Activated naive CD8-positive, alpha-beta T cell treated with anti-CD3 and anti-CD28 coated beads, Interleukin-2, amount 10 ng/mL, durations not matched to agents 7 days and 5 days (primary cell): Measurements from ENCODE around the gene DYNLT4. TPM values are rescaled to one million over a fixed set of nuclear protein-coding genes. Genes with fewer than 3 reads are reported as not detected.
"Not testable (repeated sequence)": the region's sequence is repeated elsewhere in the genome, so short reads cannot be mapped to it uniquely, and the experiment has no call there.

Experiments
- ATAC-seq: fragments of 150-1000 bp; cut with Tn5 transposase; one replicate; pipeline ENCODE4 v1.10.0; 2021; ENCODE audit warnings: low read depth, moderate library complexity
- POLR2A ChIA-PET: fragments of 350-600 bp; sonication (Branson Sonifier 250); formaldehyde crosslinking; loops from one replicate; lab custom pipeline; 2021; ENCODE audit warnings: antibody characterized with exemption; lab: Charles Lee
- DNase-seq: peaks from one replicate; pipeline ENCODE4 v3.0.0; 2021
- H3K27ac Mint-ChIP-seq: one replicate; pipeline ENCODE4 v1.8.0; 2022; ENCODE audit warnings: mild to moderate bottlenecking, mixed read lengths
- H3K27me3 Mint-ChIP-seq: one replicate; pipeline ENCODE4 v1.8.0; 2022; ENCODE audit warnings: mild to moderate bottlenecking, moderate library complexity, mixed read lengths
- H3K36me3 Mint-ChIP-seq: one replicate; pipeline ENCODE4 v1.8.0; 2021; ENCODE audit warnings: mild to moderate bottlenecking, mixed read lengths
- H3K4me1 Mint-ChIP-seq: one replicate; pipeline ENCODE4 v1.8.0; 2021; ENCODE audit warnings: mixed read lengths
- H3K4me3 Mint-ChIP-seq: one replicate; pipeline ENCODE4 v1.8.0; 2022; ENCODE audit warnings: mild to moderate bottlenecking, moderate library complexity, mixed read lengths
- H3K9me3 Mint-ChIP-seq: one replicate; pipeline ENCODE4 v1.8.0; 2021; ENCODE audit warnings: mixed read lengths
- total RNA-seq, 2 experiments: library from RNA; stranded (reverse); gene quantifications; one replicate each; pipeline ENCODE4 v1.2.3, GENCODE V29; 2021

DYNLT4 gene
- total RNA-seq, 2 experiments from 2014 or later: 0.43 to 0.97 TPM

DNA sequence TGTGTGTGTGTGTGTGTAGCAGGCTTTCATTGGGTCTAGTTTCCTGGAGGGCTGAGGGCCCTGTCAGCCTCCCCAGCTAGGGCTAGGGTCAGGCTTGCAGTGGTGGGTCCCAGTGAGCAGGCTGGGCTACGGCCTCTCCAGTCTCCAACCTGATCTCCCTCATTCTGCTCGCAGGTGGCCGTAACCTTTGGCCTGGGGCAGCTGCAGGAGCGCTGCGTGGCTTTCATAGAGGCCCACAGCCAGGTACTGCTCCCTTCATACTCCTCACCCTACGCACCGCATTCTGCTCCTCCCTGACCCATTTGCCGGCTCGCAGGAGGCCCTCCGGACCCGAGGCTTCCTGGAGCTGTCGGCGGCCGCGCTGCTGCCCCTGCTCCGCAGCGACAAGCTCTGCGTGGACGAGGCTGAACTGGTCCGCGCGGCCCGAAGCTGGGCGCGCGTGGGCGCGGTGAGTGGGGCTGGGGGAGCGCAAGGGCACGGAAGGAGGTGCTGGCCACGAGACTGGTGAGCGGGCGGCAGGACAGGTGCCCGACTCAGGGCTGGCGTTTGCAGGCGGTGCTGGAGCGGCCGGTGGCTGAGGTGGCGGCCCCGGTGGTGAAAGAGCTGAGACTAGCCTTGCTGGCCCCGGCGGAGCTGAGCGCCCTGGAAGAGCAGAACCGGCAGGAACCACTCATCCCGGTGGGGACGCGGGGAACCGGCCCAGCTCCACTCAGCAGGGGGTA lies 5.8 kb upstream of the DYNLT4 start:
- DNase-seq: peak; percentile 36
- Mint-ChIP-seq H3K27ac (peak overlapping the region; percentile 38), H3K36me3 (peaks cover 9% of the 10 kb centered on the region), H3K4me3 (peak overlapping the region; percentile 35), H3K9me3 (no peaks in the 10 kb centered on the region), H3K4me1 (peaks cover 47% of the 10 kb centered on the region), H3K27me3 (no peaks in the 10 kb centered on the region)
- POLR2A ChIA-PET: interaction anchor here (0.6 to 11.3 kb wide), 21 partner anchors 9 to 687 kb away, joined by 3 to 268 read pairs (median 4); partner anchors contain the start of genes CCDC163, EIF2B3, MMACHC and PLK3
- no peak for ATAC-seq

DNA sequence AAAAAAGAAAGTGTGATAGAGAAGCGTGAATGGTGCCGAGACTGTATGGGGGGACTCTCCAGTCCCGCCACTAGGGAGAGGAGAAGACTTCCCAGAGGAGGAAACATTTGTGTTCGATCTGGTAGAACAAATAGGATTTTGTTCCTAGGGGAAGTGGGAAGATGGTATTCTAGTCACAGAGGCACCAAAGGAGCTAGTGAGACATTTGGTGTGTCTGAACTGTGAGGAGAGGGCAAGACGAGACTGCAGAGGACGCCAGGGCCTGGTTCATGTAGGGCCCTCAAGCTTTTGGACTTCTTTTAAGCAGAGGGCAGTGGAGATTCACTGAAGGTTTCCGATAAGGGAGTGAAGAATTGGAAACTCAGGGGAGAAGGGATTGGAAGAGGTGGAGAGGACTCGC lies 4.1 kb upstream of the DYNLT4 start:
- Mint-ChIP-seq H3K4me1 (peaks cover 56% of the 10 kb centered on the region), H3K4me3 (no peak overlapping the region), H3K36me3 (peaks cover 14% of the 10 kb centered on the region), H3K27ac (peak overlapping the region; percentile 99), H3K9me3 (no peaks in the 10 kb centered on the region), H3K27me3 (no peaks in the 10 kb centered on the region)
- POLR2A ChIA-PET: interaction anchor here (1.0 to 11.3 kb wide), 5 partner anchors 10 to 88 kb away, joined by 5 to 268 read pairs (median 181); partner anchors contain the start of genes PLK3 and RNU5D-1
- no peak for ATAC-seq
- DNase-seq: peak; percentile 9

DNA sequence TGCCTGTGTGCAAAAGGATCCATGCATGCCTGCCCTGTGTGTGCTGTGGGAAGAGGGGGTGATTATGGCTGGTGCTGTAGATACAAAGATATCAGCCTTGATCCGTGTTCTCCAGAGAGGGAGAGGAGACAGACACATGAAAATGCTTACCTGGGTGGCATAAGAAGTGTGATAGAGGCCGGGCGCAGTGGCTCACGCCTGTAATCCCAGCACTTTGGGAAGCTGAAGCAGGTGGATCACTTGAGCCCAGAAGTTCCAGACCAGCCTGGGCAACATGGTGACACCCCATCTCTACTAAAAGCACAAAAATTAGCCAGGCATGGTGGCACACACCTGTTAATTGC lies 3.6 kb upstream of the DYNLT4 start:
- peak; percentile 28 for DNase-seq
- not testable (repeated sequence) for H3K4me3 Mint-ChIP-seq, ATAC-seq, H3K27me3 Mint-ChIP-seq, H3K9me3 Mint-ChIP-seq
- Mint-ChIP-seq H3K36me3 (peaks cover 14% of the 10 kb centered on the region), H3K4me1 (peaks cover 56% of the 10 kb centered on the region), H3K27ac (peak overlapping the region; percentile 99)
- POLR2A ChIA-PET: interaction anchor here (1.0 to 11.3 kb wide), 6 partner anchors 10 to 201 kb away, joined by 5 to 268 read pairs (median 128); partner anchors contain the start of genes HECTD3, PLK3, RNU5D-1 and UROD

DNA sequence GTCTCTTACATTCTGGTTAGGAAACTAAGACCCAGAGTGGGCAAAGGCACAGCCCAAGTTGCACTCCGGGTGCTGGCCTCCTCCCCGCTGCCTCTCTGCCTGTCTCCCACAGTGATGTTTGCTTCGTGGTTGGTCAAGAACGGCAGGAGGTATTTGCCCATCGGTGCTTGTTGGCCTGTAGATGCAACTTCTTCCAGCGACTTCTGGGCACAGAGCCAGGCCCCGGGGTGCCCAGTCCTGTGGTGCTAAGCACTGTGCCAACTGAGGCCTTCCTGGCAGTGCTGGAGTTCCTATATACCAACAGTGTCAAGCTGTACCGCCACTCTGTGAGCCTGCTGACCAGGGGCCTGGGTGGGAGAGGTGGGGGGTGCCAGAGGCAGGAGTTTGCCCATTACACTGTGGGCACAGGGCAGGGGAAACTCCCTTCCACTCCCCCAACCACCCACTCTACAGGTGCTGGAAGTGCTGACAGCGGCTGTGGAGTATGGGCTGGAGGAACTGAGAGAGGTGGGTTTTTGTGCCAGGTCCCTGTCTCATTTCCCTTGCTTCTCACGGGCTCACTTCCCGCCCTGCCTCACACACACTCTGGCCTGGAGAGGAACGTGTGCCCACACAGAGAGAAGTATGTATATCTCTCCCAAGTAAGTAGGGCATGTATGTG lies 3.1 kb upstream of the DYNLT4 start:
- Mint-ChIP-seq H3K36me3 (peaks cover 13% of the 10 kb centered on the region), H3K9me3 (no peaks in the 10 kb centered on the region), H3K4me3 (peak overlapping the region; percentile 78), H3K4me1 (peaks cover 56% of the 10 kb centered on the region), H3K27me3 (no peaks in the 10 kb centered on the region), H3K27ac (peak overlapping the region; percentile 99)
- peak; percentile 43 for DNase-seq
- POLR2A ChIA-PET: interaction anchor here (0.5 to 11.3 kb wide), 18 partner anchors 7 to 877 kb away, joined by 3 to 268 read pairs (median 12); partner anchors contain the start of genes BEST4, HECTD3, MUTYH and PLK3
- no peak for ATAC-seq

DNA sequence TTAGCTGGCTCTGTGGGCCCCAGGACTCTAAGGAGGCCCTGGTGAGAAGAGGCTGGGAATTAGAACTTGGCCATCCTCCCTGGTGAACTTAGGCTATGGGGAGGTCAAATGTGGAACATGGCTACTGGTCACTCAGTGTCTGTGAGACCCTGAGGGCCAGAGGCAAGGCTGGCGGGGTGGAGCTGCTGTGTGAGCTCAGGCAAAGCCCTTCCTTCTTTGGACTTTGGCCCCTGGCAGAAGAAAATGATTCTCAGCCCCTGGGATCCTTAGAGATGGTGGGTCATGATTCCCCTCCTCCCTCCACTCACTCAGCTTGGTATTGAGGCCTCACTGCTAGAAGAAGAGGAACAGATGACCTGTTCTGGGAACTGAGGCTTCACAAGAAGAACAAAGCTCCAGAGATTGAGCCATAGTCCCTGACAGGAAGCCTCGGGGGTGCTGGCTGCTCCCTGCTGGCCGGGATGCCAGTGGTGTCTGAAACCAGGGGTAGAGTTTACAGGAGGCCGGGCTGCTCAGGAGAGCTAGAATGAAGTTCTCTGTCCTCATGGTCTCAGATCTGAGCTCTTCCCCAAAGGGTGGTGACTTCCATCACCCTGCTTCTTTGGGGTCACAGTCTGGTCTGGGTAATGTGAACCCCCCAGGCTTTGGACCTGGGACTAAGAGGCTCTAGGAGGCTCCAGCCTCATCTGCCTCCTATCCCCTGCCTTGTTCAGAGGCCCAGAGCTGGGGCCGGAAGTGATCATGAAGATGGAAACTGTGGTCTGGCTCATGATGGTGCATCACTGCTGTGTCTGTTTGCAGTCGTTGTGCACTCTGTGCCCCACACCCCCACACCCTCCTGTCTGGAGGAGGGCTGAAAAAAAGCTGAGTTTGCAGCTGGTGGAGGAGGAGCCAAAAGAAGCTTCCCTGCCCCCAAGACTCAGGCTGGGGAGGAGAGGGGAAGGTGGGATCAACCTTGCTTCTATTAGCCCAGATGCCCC lies 2.1 kb upstream of the DYNLT4 start:
- ATAC-seq: peak; percentile 69
- peaks cover 52% of the 10 kb centered on the region for H3K4me1 Mint-ChIP-seq
- peak overlapping the region; percentile 78 for H3K4me3 Mint-ChIP-seq
- H3K27me3 Mint-ChIP-seq: no peaks in the 10 kb centered on the region
- POLR2A ChIA-PET: interaction anchor here (0.5 to 11.3 kb wide), 23 partner anchors 8 to 878 kb away, joined by 3 to 268 read pairs (median 10); partner anchors contain the start of genes BEST4, HECTD3, MUTYH and PLK3
- peak; percentile 81 for DNase-seq
- H3K36me3 Mint-ChIP-seq: peaks cover 10% of the 10 kb centered on the region
- peak overlapping the region; percentile 99 for H3K27ac Mint-ChIP-seq
- H3K9me3 Mint-ChIP-seq: no peaks in the 10 kb centered on the region

DNA sequence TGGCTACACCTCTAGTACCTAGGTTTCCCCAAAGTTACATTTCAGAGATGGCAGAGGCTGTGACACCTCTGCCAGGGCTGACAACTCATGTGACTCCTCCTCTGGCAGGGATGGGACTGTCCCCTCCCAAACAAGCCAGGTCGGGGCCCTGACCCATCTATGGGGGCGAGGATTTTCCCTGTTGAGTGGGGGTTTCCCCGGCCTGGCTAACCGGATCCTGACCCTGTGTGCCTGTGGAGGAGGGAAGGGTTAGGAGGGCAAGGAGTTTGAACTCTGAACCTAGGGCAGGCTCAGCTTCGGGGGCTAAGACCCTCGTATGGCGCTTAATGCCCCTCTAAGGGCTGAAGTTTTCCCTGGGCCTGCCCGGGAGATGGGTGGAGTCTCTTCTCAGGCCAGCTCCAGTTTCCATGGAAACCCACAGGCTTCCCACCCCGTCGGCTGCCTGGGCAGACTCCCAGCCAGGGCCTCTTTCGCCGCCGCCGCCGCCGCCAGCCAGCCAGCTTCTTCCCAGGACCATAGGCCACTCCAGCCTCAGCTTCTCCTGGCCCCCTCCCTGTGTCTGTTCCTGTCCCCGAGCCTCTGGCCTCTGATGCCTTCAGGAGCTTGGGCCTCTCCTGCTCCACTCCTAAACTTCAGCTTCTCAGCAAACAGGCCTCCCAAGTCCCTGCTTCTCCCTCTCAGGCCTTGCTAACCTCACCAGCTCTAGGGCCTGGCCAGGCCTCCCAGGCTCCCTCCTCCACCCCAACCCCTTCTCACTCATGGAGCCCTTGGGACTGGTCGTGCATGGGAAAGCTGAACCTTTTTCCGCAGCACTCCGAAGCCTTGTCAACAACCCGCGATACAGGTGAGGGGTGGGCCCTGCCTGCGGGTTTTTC lies 1.1 kb upstream of the DYNLT4 start, which contains the start of gene BTBD19:
Gene BTBD19, plus strand, starts transcription at position 461 of the 875 bp plus-strand sequence. Its CDS starts 298 bp downstream, at position 759.
- Mint-ChIP-seq H3K27me3 (no peaks in the 10 kb centered on the region), H3K9me3 (no peaks in the 10 kb centered on the region), H3K27ac (peak within 1 kb of the TSS; percentile 99), H3K4me1 (peaks cover 49% of the 10 kb centered on the region), H3K4me3 (peak within 1 kb of the TSS; percentile 78), H3K36me3 (peaks cover 11% of the 10 kb centered on the region)
- peak; percentile 20 for ATAC-seq
- POLR2A ChIA-PET: interaction anchor here (0.6 to 11.3 kb wide), 20 partner anchors 8 to 879 kb away, joined by 3 to 268 read pairs (median 11); partner anchors contain the start of genes HECTD3, MUTYH, PLK3 and RNU5D-1
- no peak for DNase-seq

DNA sequence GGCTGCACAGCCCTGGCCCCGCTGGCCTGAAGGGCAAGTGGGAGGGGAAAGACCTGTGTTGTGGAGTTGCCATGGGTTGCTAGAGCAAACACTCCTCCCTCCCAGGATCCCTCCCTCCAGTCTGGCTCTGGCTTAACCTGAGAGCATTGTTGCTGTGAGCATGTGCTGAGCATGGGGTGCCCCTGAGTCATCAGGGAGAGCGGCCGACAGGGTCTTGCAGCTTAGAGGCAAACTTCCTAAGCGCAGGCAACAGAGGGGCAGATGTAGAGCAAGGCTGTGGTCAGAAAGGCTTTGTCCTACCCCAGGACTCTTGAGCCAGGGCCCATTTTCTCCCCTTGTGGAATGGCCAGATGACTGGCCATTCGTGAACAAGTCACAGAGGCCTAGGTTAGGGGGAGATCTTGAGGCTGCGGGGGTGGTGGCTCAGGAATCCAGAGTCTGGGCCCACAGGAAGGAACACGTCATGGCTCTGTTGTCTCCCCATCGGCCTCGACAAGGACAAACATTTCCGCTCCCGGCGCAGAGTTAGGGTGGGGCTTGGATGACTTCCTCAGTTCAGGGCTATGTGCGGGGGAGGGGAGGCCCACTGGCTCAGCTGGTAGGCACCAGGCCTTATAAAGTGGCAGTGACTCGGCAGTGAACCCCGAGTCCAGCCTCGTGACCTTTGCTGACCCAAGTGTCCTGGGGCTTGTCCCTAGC lies 362 bp upstream of the DYNLT4 start:
- H3K27ac Mint-ChIP-seq: peak overlapping the region; percentile 99
- peak; percentile 61 for ATAC-seq

DNA sequence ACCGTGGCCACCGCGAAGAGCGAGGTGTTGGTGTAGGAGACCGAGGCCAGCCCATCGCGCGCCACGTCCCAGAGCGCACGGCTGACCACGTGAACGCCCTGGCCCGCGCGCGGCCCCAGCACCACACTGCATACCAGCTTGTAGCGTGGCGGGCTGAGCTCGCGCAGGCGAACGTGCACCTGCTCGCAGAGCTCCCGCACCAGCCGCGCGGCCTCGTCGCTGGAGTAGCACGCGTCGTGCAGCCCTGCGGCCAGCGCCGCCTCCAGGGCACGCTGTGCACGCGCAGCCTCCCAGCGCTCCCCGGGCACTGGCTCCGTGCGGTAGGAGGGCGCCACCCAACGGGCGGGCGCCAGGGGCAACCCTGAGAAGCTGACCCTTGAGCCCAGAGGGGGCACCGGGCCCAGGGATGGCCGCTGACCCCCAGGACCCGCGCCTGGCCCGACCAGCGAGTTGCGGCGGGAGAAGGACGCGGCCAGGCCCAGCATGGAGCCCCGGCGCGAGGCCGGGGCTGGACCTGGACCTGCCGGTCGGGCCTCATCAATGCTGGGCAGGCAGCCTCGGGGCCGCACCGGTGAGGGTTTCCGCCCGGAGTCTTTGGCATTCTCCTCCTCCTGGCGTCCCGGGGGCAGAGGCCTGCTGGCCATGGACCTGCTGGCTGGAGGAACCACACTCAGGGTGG lies 987 bp downstream of the DYNLT4 start:
- H3K27ac Mint-ChIP-seq: peak overlapping the region; percentile 99
- peaks cover 24% of the 10 kb centered on the region for H3K36me3 Mint-ChIP-seq
- H3K4me1 Mint-ChIP-seq: peaks cover 56% of the 10 kb centered on the region

More for the DNA sequence above, 362 bp upstream of the DYNLT4 start:
- POLR2A ChIA-PET: interaction anchor here (1.1 to 11.3 kb wide), 12 partner anchors 7 to 533 kb away, joined by 4 to 268 read pairs (median 28); partner anchors contain the start of genes HECTD3, MUTYH, PLK3 and RNU5D-1
- peak; percentile 84 for DNase-seq
- H3K36me3 Mint-ChIP-seq: peaks cover 17% of the 10 kb centered on the region
- peak overlapping the region; percentile 78 for H3K4me3 Mint-ChIP-seq
- H3K9me3 Mint-ChIP-seq: no peaks in the 10 kb centered on the region
- no peaks in the 10 kb centered on the region for H3K27me3 Mint-ChIP-seq
- H3K4me1 Mint-ChIP-seq: peaks cover 55% of the 10 kb centered on the region

DNA sequence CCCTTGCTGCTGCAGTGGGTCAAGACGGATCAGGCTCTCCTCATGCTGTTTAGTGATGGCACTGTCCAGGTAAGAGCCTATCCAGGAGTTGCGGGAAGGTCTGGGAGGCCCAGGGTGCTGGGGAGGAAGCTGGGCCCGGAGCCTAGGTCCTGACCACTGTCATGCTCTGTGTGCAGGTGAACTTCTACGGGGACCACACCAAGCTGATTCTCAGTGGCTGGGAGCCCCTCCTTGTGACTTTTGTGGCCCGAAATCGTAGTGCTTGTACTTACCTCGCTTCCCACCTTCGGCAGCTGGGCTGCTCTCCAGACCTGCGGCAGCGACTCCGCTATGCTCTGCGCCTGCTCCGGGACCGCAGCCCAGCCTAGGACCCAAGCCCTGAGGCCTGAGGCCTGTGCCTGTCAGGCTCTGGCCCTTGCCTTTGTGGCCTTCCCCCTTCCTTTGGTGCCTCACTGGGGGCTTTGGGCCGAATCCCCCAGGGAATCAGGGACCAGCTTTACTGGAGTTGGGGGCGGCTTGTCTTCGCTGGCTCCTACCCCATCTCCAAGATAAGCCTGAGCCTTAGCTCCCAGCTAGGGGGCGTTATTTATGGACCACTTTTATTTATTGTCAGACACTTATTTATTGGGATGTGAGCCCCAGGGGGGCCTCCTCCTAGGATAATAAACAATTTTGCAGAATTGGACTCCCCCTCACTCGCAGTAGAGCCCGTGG lies 1.7 kb downstream of the DYNLT4 start:
- Mint-ChIP-seq H3K27me3 (no peaks in the 10 kb centered on the region), H3K4me1 (peaks cover 51% of the 10 kb centered on the region), H3K36me3 (peaks cover 26% of the 10 kb centered on the region), H3K4me3 (no peak overlapping the region), H3K9me3 (no peaks in the 10 kb centered on the region), H3K27ac (peak overlapping the region; percentile 75)
- POLR2A ChIA-PET: interaction anchor here (2.7 to 11.3 kb wide), 4 partner anchors 8 to 83 kb away, joined by 13 to 360 read pairs (median 108); partner anchors contain the start of gene RPS8
- ATAC-seq (no peak), DNase-seq (peak; percentile 32)

More for the DNA sequence above, 987 bp downstream of the DYNLT4 start:
- Mint-ChIP-seq H3K4me3 (no peak overlapping the region), H3K27me3 (no peaks in the 10 kb centered on the region), H3K9me3 (no peaks in the 10 kb centered on the region)
- POLR2A ChIA-PET: interaction anchor here (0.7 to 11.3 kb wide), 8 partner anchors 9 to 534 kb away, joined by 4 to 360 read pairs (median 54); partner anchors contain the start of genes MUTYH, RNU5D-1, RPS8 and TOE1
- DNase-seq: peak; percentile 41
- no peak for ATAC-seq
